ENCODE measurements around the gene TMEM270. TPM values are rescaled to one million over a fixed set of nuclear protein-coding genes. Genes with fewer than 3 reads are reported as not detected.
"Not testable (repeated sequence)": the region's sequence is repeated elsewhere in the genome, so short reads cannot be mapped to it uniquely, and the experiment has no call there.

TMEM270 gene
- total RNA-seq, 1 experiment from 2014 or later = 0.72 TPM

GRCh38 chr7:73844131-73844547 is 16.8 kb upstream of the TMEM270 start:
- intact Hi-C loops (cut with micrococcal nuclease; ENCODE audit: unreplicated experiment) = no loop called here
- ChIA-PET CTCF (interaction anchor here (0.5 kb wide), 1 partner anchor 29 kb away, joined by 6 read pairs; no protein-coding TSS in a partner anchor), POLR2A (interaction anchor here (0.5 kb wide), 1 partner anchor 139 kb away, joined by 4 read pairs; no protein-coding TSS in a partner anchor)
- no peak for ATAC-seq
- Histone ChIP-seq H3K36me3 (ENCODE audit: control insufficient read depth, insufficient read depth, low read length) (no peaks in the 10 kb centered on the region; the same call in 1 of the 2 replicates), H3K27me3 (ENCODE audit: control insufficient read depth, insufficient read depth, low read length) (no peaks in the 10 kb centered on the region), H3K9me3 (ENCODE audit: control insufficient read depth, insufficient read depth, low read depth, low read length) (no peaks in the 10 kb centered on the region), H3K4me3 (ENCODE audit: low read depth in 2 of 2, low read length in 2 of 2) (no peak overlapping the region), H3K27ac (ENCODE audit: low read length) (no peak overlapping the region), H3K4me1 (ENCODE audit: control insufficient read depth, insufficient read depth, low read length) (peaks cover 17% of the 10 kb centered on the region)
- TF ChIP-seq SIN3A (IDR thresholded peaks at IDR 0.05; ENCODE audit: borderline replicate concordance, insufficient read depth, low read depth, low read length) (no peak), POLR2AphosphoS5 (IDR thresholded peaks at IDR 0.05; ENCODE audit: low read depth, low read length) (no peak), TCF7L2 (IDR thresholded peaks at IDR 0.05; ENCODE audit: low read depth, low read length) (no peak), CTCF (IDR thresholded peaks at IDR 0.05) (no peak)
- TF ChIP-seq, protein P1, sequence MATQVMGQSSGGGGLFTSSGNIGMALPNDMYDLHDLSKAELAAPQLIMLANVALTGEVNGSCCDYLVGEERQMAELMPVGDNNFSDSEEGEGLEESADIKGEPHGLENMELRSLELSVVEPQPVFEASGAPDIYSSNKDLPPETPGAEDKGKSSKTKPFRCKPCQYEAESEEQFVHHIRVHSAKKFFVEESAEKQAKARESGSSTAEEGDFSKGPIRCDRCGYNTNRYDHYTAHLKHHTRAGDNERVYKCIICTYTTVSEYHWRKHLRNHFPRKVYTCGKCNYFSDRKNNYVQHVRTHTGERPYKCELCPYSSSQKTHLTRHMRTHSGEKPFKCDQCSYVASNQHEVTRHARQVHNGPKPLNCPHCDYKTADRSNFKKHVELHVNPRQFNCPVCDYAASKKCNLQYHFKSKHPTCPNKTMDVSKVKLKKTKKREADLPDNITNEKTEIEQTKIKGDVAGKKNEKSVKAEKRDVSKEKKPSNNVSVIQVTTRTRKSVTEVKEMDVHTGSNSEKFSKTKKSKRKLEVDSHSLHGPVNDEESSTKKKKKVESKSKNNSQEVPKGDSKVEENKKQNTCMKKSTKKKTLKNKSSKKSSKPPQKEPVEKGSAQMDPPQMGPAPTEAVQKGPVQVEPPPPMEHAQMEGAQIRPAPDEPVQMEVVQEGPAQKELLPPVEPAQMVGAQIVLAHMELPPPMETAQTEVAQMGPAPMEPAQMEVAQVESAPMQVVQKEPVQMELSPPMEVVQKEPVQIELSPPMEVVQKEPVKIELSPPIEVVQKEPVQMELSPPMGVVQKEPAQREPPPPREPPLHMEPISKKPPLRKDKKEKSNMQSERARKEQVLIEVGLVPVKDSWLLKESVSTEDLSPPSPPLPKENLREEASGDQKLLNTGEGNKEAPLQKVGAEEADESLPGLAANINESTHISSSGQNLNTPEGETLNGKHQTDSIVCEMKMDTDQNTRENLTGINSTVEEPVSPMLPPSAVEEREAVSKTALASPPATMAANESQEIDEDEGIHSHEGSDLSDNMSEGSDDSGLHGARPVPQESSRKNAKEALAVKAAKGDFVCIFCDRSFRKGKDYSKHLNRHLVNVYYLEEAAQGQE (IDR thresholded peaks at IDR 0.05; ENCODE audit: insufficient read depth in 1 of 2, low read depth in 2 of 2, low read length in 1 of 2) = no peak
- in situ Hi-C loops (cut with HindIII; ENCODE audit: low pct_unique_long_range_greater_than_20kb, low sequenced_read_pairs) = no loop called here
- no TSS peak for BruUV-seq (replicated peaks)
- no peak for DNase-seq (ENCODE audit: low read depth, low spot score)

DNA sequence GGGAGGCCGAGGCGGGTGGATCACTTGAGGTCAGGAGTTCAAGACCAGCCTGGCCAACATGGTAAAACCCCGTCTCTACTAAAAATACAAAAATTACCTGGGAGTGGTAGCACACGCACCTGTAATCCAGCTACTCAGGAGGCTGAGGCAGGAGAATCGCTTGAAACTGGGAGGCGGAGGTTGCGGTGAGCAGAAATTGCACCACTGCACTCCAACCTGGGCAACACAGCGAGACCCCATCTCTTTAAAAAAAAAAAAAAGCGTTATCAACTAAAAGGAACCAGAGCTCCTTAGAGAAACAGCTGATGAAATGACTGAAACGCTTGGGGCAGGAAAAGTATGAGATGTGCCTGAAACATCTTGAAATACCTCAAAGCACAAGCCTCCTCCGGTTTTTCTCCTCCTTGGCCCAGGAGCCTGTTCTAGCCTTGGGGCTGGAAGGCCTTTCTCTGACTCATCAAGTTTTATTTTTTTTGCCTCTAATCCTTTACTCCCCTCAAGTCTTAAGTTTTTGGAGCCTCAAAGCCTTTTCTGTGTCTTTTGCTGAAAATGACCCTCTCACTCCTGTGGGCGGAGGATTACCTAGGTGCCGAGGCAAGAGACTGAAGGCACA is 16.0 kb upstream of the TMEM270 start:
- Histone ChIP-seq H3K27me3 (ENCODE audit: control insufficient read depth, insufficient read depth, low read length) (no peaks in the 10 kb centered on the region), H3K4me3 (ENCODE audit: low read depth in 2 of 2, low read length in 2 of 2) (no peak overlapping the region), H3K9me3 (ENCODE audit: control insufficient read depth, insufficient read depth, low read depth, low read length) (no peaks in the 10 kb centered on the region), H3K27ac (ENCODE audit: low read length) (peak overlapping the region; percentile 31; the same call in 1 of the 2 replicates), H3K4me1 (ENCODE audit: control insufficient read depth, insufficient read depth, low read length) (peaks cover 17% of the 10 kb centered on the region), H3K36me3 (ENCODE audit: control insufficient read depth, insufficient read depth, low read length) (no peaks in the 10 kb centered on the region; the same call in 1 of the 2 replicates)
- intact Hi-C loops (cut with micrococcal nuclease; ENCODE audit: unreplicated experiment) = no loop called here
- in situ Hi-C loops (cut with HindIII; ENCODE audit: low pct_unique_long_range_greater_than_20kb, low sequenced_read_pairs) = no loop called here
- BruUV-seq (replicated peaks) = no TSS peak
- ChIA-PET CTCF (no interaction called here), POLR2A (no interaction called here)
- ATAC-seq = no peak
- DNase-seq (ENCODE audit: low read depth, low spot score) = no peak
- TF ChIP-seq SIN3A (IDR thresholded peaks at IDR 0.05; ENCODE audit: borderline replicate concordance, insufficient read depth, low read depth, low read length) (no peak), TCF7L2 (IDR thresholded peaks at IDR 0.05; ENCODE audit: low read depth, low read length) (no peak), CTCF (IDR thresholded peaks at IDR 0.05) (no peak), POLR2AphosphoS5 (IDR thresholded peaks at IDR 0.05; ENCODE audit: low read depth, low read length) (no peak)
- TF ChIP-seq, protein P1 (IDR thresholded peaks at IDR 0.05; ENCODE audit: insufficient read depth in 1 of 2, low read depth in 2 of 2, low read length in 1 of 2) = no peak

GRCh38 chr7:73845701-73846195 is 15.2 kb upstream of the TMEM270 start:
- H3K4me3 ChIP-seq (ENCODE audit: low read depth in 2 of 2, low read length in 2 of 2); H3K27me3 ChIP-seq (ENCODE audit: control insufficient read depth, insufficient read depth, low read length); DNase-seq (ENCODE audit: low read depth, low spot score); CTCF ChIA-PET; H3K36me3 ChIP-seq (ENCODE audit: control insufficient read depth, insufficient read depth, low read length); H3K9me3 ChIP-seq (ENCODE audit: control insufficient read depth, insufficient read depth, low read depth, low read length); ATAC-seq; in situ Hi-C loops (cut with HindIII; ENCODE audit: low pct_unique_long_range_greater_than_20kb, low sequenced_read_pairs); H3K27ac ChIP-seq (ENCODE audit: low read length); BruUV-seq (replicated peaks); intact Hi-C loops (cut with micrococcal nuclease; ENCODE audit: unreplicated experiment); POLR2A ChIA-PET: not testable (repeated sequence)
- peaks cover 23% of the 10 kb centered on the region for H3K4me1 ChIP-seq (ENCODE audit: control insufficient read depth, insufficient read depth, low read length)

Measured in Panc1 (cell line).